Lower leg skin (tissue), 3 donors: ENCODE data around the gene SCN2A.

Source experiments
- POLR2A ChIP-seq, 2 donors: fragments of 450-650 bp; IDR thresholded peaks; one replicate each; pipeline ENCODE4 v1.6.1; 2016 to 2017; ENCODE audit warnings: antibody characterized with exemption in 2 of 2, mild to moderate bottlenecking in 1 of 2, moderate library complexity in 1 of 2
- TF ChIP-seq, protein P1 (sequence below), 3 donors: fragments of 450-650 bp; IDR thresholded peaks; one replicate each; pipeline ENCODE4 v1.5.1; 2016; ENCODE audit warnings: antibody characterized with exemption in 3 of 3, mild to moderate bottlenecking in 3 of 3, moderate library complexity in 2 of 3

DNA sequence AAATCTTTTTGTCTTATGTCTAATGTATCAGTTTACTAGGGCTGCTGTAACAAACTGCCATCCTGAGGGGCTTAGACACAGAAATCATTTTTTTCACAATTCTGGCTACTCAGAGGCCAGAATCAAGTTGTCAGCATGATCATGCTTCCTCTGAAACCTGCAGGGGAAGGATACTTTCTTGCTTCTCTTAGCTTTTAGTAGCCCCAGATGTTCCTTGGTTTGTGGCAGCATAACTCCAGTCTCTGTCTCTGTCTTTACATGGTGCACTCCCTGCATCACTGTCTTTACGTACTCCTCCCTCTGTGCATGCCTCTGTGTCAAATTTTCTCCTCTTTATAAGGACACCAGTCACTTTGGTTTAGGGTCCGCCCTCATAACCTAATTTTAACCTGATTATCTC is 33.3 kb upstream of the SCN2A start:
- TF ChIP-seq, protein P1, sequence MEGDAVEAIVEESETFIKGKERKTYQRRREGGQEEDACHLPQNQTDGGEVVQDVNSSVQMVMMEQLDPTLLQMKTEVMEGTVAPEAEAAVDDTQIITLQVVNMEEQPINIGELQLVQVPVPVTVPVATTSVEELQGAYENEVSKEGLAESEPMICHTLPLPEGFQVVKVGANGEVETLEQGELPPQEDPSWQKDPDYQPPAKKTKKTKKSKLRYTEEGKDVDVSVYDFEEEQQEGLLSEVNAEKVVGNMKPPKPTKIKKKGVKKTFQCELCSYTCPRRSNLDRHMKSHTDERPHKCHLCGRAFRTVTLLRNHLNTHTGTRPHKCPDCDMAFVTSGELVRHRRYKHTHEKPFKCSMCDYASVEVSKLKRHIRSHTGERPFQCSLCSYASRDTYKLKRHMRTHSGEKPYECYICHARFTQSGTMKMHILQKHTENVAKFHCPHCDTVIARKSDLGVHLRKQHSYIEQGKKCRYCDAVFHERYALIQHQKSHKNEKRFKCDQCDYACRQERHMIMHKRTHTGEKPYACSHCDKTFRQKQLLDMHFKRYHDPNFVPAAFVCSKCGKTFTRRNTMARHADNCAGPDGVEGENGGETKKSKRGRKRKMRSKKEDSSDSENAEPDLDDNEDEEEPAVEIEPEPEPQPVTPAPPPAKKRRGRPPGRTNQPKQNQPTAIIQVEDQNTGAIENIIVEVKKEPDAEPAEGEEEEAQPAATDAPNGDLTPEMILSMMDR (IDR thresholded peaks at IDR 0.05), result no peak
- no peak for TF ChIP-seq POLR2A (IDR thresholded peaks at IDR 0.05)
